ENCODE results near the gene MICB. TPM values are rescaled to one million over a fixed set of nuclear protein-coding genes. Genes with fewer than 3 reads are reported as not detected.
A peak's percentile ranks its signal among the peaks of the same experiment; 100 is the strongest.

MICB gene
- polyA plus RNA-seq, 3 donors, result 0.53 to 3.3 (median 0.95) TPM

- H3K27ac ChIP-seq (ENCODE audit: low read depth, low read length), result no peak overlapping the region
- WGBS, 3 donors, result 70 to 77% (median 72%) methylated on average over 9 of the region's 9 CpGs
Measured at GRCh38 chr6:31531771-31532643, 34.1 kb downstream of the MICB start.

DNA sequence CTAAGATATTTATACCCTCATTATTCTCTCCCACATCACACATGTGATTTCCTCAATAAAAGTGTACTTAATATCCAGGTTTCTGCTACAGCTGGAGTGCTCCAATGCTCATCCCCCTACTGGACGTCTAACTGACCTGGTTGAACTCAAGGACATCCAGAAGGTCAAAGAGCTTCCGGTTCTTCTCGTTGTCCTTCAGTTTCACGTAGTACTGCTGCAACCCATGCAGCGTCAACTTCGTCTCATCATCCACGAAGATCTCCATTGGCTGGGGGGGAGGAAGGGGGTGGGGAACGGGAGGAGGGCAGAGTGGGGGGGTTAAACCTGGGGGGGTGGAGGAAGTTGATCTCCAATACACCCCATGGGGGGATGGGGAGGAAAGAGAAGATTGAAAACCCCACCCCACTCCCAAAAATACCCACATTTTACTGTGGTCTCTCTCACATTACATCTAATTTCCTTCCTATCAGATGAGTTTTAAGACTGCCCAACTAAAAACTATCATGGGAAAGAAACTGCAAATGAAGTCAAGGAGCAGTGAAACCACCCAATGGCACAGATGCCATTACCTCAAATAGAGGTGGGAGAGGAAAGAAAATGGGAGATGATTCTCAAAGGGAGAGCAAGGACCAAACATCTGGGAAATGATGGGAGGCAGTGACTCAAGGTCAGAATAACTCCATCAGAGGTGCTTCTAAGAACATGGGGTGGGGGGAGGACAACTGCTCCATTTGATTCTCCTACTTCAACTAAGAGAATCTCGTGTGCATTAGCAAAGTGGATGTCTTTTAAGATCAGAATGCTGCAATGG lies 34.9 kb downstream of the MICB start:
- no peak overlapping the region for H3K27ac ChIP-seq (ENCODE audit: low read depth, low read length)
- WGBS, 3 donors, result 44 to 63% (median 62%) methylated on average over 9 of the region's 9 CpGs

GRCh38 chr6:31533455-31533841 lies 35.5 kb downstream of the MICB start:
- H3K27ac ChIP-seq (ENCODE audit: low read depth, low read length), result no peak overlapping the region
- 76 to 92% (median 78%) methylated on average over 1 of the region's 1 CpG for WGBS, 3 donors

GRCh38 chr6:31534011-31534410 lies 36.1 kb downstream of the MICB start:
- H3K27ac ChIP-seq (ENCODE audit: low read depth, low read length), result no peak overlapping the region
- 90 to 94% (median 91%) methylated on average over 6 of the region's 6 CpGs for WGBS, 3 donors

DNA sequence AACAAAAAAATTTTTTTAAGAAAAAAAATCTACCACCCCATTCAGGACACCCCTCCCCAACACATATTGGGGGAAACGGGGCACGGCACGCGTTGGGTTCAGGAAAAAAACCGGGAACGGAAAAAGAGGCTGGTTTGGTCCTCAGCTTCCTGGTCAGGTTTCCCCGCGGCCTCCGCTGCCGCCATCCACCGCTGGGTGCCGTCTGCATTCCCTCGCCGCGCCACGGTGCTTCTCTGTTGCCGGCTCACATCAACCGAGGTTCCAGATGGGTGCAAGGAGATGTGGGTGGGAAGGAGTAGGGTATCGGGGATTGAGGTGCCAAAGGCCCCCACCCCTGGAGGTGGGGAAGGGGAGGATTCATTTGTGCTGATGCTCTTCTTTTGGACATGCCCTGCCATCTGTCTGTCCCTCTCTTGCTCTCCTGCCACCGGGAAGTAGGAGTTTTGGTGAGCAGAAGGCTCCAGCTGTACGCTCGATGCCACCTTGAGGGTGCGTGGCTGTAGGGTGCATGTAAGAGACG lies 36.6 kb downstream of the MICB start:
- WGBS, 3 donors, result 88 to 89% (median 88%) methylated on average over 24 of the region's 24 CpGs
- no peak overlapping the region for H3K27ac ChIP-seq (ENCODE audit: low read depth, low read length)

DNA sequence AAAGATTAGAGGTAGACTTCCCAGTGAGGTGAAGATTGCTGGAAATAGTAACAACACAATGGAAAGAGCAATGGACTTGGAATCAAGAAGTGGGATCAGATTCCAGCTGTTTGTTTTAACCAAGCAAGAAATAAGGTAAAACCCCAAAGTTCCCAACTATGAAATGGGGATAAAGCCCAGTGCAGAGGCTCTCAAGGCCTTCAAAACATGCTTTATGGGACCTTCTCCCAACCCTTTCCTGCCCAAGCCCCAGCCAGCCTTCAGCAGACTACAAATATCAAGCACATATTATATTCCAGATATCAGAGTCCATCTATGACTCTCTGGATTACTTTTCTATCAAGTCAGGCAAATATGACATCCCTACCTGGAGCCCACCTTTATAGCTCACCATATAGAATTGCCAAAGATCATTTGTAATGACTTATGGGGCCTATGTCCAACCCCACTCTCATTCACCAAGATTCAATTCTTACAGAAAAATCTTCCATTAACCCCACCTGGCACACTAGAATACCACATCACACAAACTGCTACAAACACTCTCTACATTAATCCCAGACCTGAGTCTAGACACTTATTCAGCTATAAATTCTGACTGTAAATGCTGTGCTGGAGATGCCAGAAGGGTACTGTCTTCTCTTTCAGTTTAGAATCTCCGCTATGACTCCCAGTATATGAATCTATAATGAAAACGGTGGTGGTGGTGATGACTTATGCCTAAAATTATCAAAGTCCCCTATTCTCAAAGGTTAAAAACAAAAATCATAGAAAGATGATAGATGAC lies 37.8 kb downstream of the MICB start:
- no peak overlapping the region for H3K27ac ChIP-seq (ENCODE audit: low read depth, low read length)
- WGBS, 3 donors, result 29 to 36% (median 36%) methylated on average over 2 of the region's 2 CpGs

- 35 to 67% (median 53%) methylated on average over 6 of the region's 6 CpGs for WGBS, 3 donors
- H3K27ac ChIP-seq (ENCODE audit: low read depth, low read length), result no peak overlapping the region
Measured at GRCh38 chr6:31538805-31539400, 41.0 kb downstream of the MICB start.

GRCh38 chr6:31540640-31541039 lies 42.7 kb downstream of the MICB start:
- no peak overlapping the region for H3K27ac ChIP-seq (ENCODE audit: low read depth, low read length)
- 8 to 23% (median 18%) methylated on average over 4 of the region's 4 CpGs for WGBS, 3 donors

DNA sequence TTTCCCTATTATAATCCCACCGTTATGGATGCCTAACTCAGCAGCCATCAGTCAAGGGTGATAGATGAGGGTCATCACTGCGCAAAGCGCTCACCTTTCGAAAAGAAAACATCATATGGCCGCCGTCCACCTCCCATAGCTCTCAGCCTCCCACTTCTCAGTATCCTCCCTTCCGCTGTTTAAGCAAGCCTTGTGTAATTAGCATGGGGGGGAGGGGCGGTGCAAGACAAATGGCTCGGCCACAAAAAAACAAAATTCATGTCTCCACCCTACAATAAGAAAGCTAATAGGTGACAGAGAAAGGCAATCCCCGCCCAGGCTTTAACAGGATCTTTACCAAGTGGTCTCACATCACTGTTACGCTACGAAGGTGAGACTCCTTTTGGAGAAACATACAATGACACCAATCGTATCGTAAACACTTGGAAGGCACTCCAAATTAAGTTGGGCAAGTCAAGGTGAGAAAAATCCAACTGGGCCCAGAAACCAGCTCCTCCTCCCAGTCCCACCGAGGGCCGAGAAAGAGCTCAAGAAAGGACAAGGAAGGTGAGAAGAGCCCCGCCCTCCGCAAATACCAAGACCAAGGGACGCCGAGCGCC lies 43.2 kb downstream of the MICB start:
- WGBS, 3 donors, result 0 to 1% (median 0%) methylated on average over 21 of the region's 21 CpGs
- peak overlapping the region; percentile 65 for H3K27ac ChIP-seq (ENCODE audit: low read depth, low read length)

- WGBS, 3 donors, result 0 to 1% (median 0%) methylated on average over 43 of the region's 43 CpGs
- H3K27ac ChIP-seq (ENCODE audit: low read depth, low read length), result peak within 1 kb of the TSS; percentile 65
Measured at GRCh38 chr6:31541658-31542521, 43.9 kb downstream of the MICB start, which contains the start of gene DDX39B. Gene DDX39B (minus strand): TSS chr6:31542003. CDS start chr6:31540532, 1,471 bp downstream.

DNA sequence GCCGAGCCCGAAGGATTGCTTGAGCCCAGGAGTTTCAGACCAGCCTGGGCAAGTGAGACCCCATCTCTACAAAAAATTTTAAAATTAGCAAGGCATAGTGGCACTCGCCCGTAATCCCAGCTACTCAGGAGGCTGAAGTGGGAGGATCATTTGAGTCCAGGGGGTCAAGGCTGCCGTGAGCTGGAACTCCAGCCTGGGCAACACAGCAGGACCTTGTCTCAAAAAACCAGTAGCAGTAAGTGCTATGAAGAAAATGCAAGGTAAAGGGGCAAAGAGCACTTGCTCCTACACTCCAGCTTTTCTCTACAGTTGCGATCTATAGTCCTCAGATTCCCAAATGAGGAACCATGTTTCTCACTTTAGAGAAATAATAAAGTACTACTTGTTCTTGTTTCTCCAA lies 45.7 kb downstream of the MICB start:
- no peak overlapping the region for H3K27ac ChIP-seq (ENCODE audit: low read depth, low read length)
- WGBS, 3 donors, result 93 to 97% (median 94%) methylated on average over 6 of the region's 6 CpGs

DNA sequence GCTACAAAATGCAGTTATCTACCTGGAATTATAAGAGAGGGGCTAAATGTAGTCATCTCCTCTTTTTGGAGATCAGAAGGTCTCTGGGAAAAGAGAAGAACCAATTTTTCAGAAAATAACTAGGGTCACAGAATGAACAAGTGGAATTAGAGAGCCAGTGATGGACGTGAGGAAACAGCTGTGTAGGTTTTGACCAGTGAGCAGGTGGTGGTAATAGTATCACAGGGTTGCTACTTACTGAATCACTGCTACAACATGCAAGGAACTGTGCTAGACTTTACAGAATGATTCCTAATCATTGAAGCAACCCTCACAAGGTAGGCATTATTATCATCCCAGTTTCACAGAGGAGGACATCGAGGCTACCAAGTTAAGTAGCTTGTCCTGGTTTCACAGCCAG lies 46.7 kb downstream of the MICB start:
- 76 to 88% (median 80%) methylated on average over 2 of the region's 2 CpGs for WGBS, 3 donors
- no peak overlapping the region for H3K27ac ChIP-seq (ENCODE audit: low read depth, low read length)

GRCh38 chr6:31545291-31545690 lies 47.3 kb downstream of the MICB start:
- 72 to 89% (median 85%) methylated on average over 7 of the region's 7 CpGs for WGBS, 3 donors
- no peak overlapping the region for H3K27ac ChIP-seq (ENCODE audit: low read depth, low read length)

- no peak within 1 kb of the TSS for H3K27ac ChIP-seq (ENCODE audit: low read depth, low read length)
- 7 to 12% (median 9%) methylated on average over 11 of the region's 11 CpGs for WGBS, 3 donors
Measured at GRCh38 chr6:31546339-31546957, 48.5 kb downstream of the MICB start, which contains the start of gene ATP6V1G2. Gene ATP6V1G2 (minus strand): TSS chr6:31546608. CDS start chr6:31546559, 49 bp downstream.

DNA sequence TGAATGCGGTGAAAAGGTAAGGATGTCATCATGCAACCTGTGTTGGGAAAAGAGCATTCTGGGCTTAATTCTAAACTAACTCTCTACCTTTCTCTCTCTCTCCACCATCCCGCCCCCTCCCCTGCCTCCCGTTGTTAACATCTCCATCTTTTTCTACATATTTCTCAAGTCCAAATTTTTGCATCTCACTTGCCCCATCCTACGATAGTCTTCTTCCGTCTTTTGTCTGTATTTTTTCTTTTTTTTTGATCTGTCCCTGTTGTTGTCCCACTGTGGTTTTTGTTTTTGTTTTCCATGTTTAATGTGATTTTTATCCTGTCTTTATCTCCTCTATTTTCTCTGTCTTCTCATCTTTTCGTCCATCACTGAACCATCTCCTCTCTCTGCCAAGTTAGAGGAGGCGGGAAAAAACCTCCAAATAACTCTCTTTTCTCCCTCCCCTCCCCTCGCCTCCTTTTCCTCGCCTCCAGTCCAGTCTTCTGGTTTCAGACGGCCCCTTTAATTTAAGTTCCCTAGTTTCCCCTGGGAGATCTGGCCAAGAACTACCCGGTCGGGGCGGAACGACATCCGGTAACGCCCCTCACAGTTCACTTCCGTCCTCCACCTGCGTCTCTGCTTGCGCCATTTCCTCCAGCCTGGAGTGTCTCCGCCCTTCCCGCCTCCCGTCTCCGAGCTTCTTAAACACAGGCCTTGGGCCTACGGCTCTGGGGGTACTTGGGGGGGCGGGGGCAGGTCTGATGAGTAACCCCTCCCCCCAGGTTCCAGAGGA lies 49.2 kb downstream of the MICB start, which contains the start of gene NFKBIL1:
Gene NFKBIL1 (plus strand): TSS at position 651 of the 769 bp plus-strand sequence. CDS start 87 bp downstream, at position 738.
- H3K27ac ChIP-seq (ENCODE audit: low read depth, low read length), result no peak within 1 kb of the TSS
- WGBS, 3 donors, result 0% methylated on average over 25 of the region's 25 CpGs

Data from adipose tissue (tissue), 3 donors.